Left cardiac atrium (tissue), 4 donors: ENCODE measurements around the gene YJEFN3. TPM values are rescaled to one million over a fixed set of nuclear protein-coding genes. Genes with fewer than 3 reads are reported as not detected.

Experiments used
- ATAC-seq, 2 donors: fragments of 200-7000 bp; cut with Tn5 transposase; one replicate each; pipeline ENCODE4 v1.9.1; 2020; ENCODE audit warnings: mild to moderate bottlenecking in 2 of 2, moderate library complexity in 2 of 2
- DNase-seq: peaks from one replicate; pipeline ENCODE4 v3.0.0-alpha.2; 2020
- intact Hi-C, 2 donors: fragments of 100-400 bp; cut with DNase I; formaldehyde crosslinking; loops; one replicate each; pipeline versions ENCODE4 v1.14.1 to v1.15.1; 2022 to 2023
- long read RNA-seq: library from polyadenylated mRNA; unstranded; transcript quantifications from one replicate; pipeline ENCODE4 v2.0.0, GENCODE V29; 2021
- total RNA-seq, 2 donors: library from RNA; stranded (reverse); fragmentation: NEBNext Ultra II Directional; extraction: Animal tissue kit (Norgen Biotek cat#: 25700); gene quantifications; one replicate each; pipeline ENCODE4 v1.2.1, GENCODE V29; 2021
- donor health status: DM: no; HTN: yes; CAD: no.
- donor health status: DM: no; HTN: yes; CAD: no; lungs with severe emphysema.
- donor health status: DM: yes; HTN: yes; CAD: no.
- donor health status: Dilated cardiomyopathy.

YJEFN3 gene
- 1 to 10 TPM; 2.7 to 2.9 TPM for total RNA-seq
- long read RNA-seq, partial matches to known transcripts = 0 of 2 reads
- long read RNA-seq, other reads (novel, unspliced or antisense) = 2 of 2 reads

- DNase-seq (no peak), ATAC-seq (peak; percentile 39 to 40)
- intact Hi-C loops = no loop called here
These were observed at the start of gene YJEFN3 for GRCh38 chr19:19528721-19529490. Gene YJEFN3, plus strand, starts transcription at chr19:19528911. Its CDS starts 22 bp downstream, at chr19:19528933.

- intact Hi-C loops = no loop called here
- ATAC-seq (no peak), DNase-seq (no peak)
These were observed 48.0 kb upstream of the YJEFN3 start for GRCh38 chr19:19480688-19481087.

DNA sequence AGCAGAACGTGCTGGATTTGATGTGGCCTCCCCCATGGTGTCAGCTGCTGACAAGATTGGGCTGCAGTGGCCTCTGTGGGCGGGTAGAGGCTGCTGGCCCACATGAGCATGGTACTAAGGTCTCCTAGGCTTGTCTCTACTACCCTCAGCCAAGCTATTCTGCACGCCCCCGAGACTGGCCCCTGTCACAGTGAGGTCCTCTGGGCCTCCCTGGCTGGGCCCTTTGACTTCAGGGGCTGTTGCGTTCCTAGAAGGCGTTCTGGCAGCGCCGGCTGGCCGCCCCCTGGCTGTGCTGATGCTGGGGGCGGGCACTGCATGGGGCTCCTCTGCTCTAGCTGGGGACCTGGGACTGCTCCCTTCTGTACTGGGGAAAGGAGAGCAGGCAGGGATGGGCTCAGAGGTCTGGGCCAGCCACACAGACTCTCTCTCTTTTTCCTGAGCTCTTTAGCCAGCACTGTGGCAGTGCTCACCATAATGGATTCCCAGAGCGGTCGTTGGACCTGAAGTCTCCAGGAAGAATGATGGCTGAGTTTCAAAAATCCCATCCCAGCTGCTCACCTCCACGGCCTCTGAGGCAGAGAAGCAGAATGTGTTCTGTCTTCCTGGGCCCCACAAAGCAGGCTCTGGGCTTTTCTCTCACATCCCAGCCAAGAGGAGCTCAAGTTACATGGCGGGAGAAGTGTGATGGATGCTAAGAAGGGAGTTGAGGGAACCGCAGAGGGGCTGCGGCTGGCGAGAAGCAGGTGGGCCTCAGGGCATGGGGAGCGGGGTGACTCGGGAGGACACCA is 45.7 kb upstream of the YJEFN3 start:
- ATAC-seq (peak in 1 of 2 donors; percentile 25), DNase-seq (no peak)
- intact Hi-C loops = no loop called here

GRCh38 chr19:19485161-19485997 is 43.3 kb upstream of the YJEFN3 start:
- ATAC-seq = peak in 1 of 2 donors; percentile 13
- intact Hi-C loops = no loop called here
- DNase-seq = no peak

- ATAC-seq = no peak
- intact Hi-C loops = no loop called here
- no peak for DNase-seq
These were observed 42.8 kb upstream of the YJEFN3 start for GRCh38 chr19:19485998-19486290.

DNA sequence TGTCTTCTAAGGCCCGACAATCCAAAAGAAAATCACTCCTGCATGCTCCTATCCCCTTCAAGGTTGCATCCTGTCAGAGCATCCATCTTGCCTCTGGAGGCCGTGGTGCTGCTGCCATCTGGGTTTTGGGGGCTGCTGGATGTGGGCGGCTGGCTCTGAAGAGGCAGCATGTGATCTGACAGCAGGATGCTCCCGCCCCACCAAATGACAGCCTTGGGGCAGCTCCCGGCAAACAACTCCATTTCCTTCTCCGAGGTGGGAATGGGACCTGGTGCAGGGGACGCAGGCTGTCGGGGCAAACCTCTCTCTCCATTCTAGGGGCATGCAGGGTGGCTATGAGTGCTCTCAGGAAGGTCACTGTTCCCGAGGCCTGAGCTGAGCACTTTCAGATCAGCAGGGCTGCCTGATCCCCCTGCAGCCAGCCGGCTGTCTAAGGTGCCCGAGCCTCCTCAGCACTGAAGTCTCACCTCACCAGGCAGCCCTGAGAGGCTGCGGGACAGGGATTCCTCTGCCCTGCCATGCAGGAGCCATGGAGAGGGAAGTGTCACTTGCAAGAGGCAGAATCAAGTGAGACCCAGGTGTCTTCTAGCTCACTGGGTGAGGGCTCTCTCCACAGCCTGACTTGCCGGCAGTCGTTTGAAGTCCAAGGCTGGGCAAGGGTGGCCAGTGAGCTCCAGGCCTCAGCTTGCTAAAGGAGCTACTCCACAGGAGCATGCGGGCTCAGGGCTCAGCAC is 42.2 kb upstream of the YJEFN3 start:
- DNase-seq (no peak), ATAC-seq (no peak)
- intact Hi-C loops = no loop called here

DNA sequence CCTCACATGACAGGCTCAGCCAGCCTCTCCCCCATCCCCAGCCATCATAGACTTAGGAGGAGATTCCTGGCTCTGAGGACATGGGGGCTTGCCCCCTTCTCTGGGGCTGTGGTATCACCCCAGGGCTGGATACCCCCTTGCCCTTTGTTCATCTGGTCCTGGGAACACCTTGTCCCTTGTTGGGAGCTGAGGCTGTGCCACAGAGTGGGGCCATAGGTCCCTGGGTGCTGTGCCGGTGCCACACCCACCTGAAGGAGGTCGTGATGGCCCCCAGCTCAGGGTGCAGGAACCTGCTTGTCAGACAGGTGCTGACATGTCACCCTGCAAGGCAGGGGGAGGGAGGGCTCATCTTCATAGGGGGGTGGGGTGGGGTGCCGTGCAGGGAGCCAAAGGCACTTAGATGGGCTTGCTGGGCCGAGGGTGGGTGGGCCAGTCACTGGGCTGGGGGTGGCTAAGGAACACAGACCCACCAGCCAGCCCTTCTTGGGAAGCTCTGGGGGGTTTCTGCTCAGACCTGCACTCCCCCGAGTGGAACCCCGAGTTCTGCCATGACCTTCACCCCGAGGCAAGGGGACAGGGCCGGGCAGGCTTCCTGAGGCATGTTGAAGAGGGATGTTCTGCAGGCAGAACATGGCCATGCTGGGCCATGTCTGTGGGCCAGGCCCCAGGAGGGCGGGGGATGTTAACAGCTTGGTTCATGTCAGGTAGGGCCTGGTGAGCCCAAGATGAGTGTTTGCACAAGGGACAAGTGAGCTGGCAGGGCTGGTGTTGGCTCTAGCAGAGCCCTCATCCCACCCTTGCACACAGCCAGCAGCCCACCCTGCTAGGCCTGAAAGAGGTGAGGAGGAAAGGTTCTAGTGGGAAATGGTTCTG is 41.4 kb upstream of the YJEFN3 start:
- DNase-seq (no peak), ATAC-seq (no peak)
- intact Hi-C loops = no loop called here

DNA sequence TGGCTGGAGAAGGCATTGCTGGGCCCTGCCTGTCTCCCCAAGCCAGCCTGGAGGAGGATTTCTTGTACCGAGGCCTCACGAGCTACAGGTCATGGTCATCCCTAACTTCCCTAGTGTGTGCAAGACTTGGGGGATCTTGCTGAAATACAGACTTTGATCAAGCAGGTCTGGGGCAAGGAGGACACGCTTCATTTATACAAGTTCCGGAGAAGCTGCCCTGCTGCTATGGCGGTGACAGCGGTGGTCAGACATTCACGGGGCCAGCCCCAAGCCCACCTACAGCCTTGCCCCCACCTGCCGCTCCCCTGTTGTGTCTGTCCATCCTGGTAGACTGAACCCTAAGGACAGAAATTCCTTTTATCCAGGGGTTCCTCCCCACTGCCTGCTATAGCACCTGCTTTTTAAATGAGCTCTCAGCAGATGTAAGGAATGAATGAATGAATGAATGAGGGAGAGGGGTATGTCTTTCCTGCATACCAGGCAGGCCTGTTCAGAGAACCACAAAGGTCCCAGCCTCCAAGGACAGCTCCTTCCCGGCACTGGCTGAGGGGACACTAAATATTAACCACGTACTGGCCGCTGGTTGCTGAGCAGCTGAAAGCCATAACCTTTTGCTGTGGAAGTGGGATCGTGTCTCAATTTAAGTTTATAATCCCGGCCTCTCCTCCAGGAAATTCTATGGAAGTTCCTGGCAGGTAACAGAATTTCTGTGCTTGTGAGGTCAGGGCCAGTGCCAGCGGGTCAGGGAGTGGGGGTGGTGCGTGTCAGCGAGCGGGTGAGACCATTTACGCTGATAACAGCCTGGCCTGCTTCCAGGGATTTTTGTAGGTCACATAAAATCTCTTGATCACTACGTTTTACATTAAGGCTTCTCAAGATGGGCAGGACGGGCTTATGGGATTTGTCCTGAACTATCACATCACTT is 40.5 kb upstream of the YJEFN3 start:
- ATAC-seq (no peak), DNase-seq (no peak)
- intact Hi-C loops = no loop called here

GRCh38 chr19:19488875-19489690 is 39.6 kb upstream of the YJEFN3 start:
- intact Hi-C loops = no loop called here
- ATAC-seq (peak; percentile 45 to 78), DNase-seq (peak; percentile 85)

DNA sequence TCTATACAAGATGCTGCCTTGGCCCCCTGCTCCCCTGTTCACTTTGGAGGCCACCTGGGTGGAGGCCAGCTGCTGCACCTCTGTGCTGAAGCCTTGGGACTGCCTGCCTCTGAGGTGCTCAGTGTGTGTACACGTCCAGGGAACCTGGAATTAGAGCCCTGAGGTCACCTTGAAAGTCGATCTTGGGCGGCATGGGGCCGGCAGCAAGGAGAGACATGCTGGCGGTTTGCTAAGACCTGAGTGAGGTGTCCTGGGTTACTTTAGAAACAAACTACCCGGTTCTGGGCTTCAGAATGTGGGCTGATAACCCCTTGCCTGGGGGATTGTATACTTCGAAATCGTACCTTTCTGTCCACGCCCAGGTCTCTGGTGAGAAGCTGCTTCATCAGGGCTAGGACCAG is 38.9 kb upstream of the YJEFN3 start:
- ATAC-seq = peak in 1 of 2 donors; percentile 11
- no peak for DNase-seq
- intact Hi-C loops = loop anchor here (2.0 to 5.0 kb wide), 3 partner anchors 123 to 343 kb away; no protein-coding TSS in a partner anchor

- peak; percentile 75 for DNase-seq
- ATAC-seq = peak; percentile 53 to 54
- intact Hi-C loops = loop anchor here (2.0 to 5.0 kb wide), 3 partner anchors 123 to 343 kb away; no protein-coding TSS in a partner anchor
These were observed 38.3 kb upstream of the YJEFN3 start for GRCh38 chr19:19490214-19490968.

GRCh38 chr19:19491321-19492025 is 37.2 kb upstream of the YJEFN3 start:
- DNase-seq = no peak
- no peak for ATAC-seq
- intact Hi-C loops = loop anchor here (2.0 to 5.0 kb wide), 3 partner anchors 124 to 344 kb away; no protein-coding TSS in a partner anchor

GRCh38 chr19:19492026-19492610 is 36.6 kb upstream of the YJEFN3 start:
- intact Hi-C loops = loop anchor here (5.0 kb wide), 2 partner anchors 125 to 345 kb away; no protein-coding TSS in a partner anchor
- DNase-seq (no peak), ATAC-seq (no peak)
